22Rv1 (cell line): Measurements from ENCODE around the gene ATP5MG.

Experiments used
- ZFX ChIP-seq: fragments of 450-650 bp; IDR thresholded peaks from 2 replicates; pipeline ENCODE4 v1.6.1; 2017; ENCODE audit warnings: antibody characterized with exemption, borderline replicate concordance
- TF ChIP-seq, protein P1 (sequence below): fragments of 450-650 bp; IDR thresholded peaks from 2 replicates; pipeline ENCODE4 v1.5.1; 2017; ENCODE audit warnings: mild to moderate bottlenecking

DNA sequence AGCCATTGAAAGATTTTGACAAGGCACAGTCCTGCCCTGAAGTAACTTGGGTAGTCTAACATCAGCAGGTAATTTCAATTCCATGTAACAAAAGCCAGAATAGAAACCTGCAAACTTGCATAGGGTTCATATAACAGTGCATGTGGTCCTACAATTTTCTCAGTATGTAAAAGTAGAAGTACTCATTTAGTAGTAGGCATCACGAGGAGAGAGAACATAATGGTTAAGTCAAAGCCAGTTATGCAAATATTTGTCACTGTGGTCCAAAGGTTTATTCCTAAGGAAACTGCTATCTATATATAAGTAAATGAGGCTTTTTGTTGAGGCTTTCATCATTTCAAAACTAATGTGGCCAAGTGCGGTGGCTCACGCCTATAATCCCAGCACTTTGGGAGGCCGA lies 10.1 kb downstream of the ATP5MG start:
- TF ChIP-seq, protein P1, sequence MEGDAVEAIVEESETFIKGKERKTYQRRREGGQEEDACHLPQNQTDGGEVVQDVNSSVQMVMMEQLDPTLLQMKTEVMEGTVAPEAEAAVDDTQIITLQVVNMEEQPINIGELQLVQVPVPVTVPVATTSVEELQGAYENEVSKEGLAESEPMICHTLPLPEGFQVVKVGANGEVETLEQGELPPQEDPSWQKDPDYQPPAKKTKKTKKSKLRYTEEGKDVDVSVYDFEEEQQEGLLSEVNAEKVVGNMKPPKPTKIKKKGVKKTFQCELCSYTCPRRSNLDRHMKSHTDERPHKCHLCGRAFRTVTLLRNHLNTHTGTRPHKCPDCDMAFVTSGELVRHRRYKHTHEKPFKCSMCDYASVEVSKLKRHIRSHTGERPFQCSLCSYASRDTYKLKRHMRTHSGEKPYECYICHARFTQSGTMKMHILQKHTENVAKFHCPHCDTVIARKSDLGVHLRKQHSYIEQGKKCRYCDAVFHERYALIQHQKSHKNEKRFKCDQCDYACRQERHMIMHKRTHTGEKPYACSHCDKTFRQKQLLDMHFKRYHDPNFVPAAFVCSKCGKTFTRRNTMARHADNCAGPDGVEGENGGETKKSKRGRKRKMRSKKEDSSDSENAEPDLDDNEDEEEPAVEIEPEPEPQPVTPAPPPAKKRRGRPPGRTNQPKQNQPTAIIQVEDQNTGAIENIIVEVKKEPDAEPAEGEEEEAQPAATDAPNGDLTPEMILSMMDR: no peak
- no peak for TF ChIP-seq ZFX
